Trophoblast cell (in vitro differentiated cells and primary cell): ENCODE measurements around the gene CAVIN3.

ENCODE experiments used
- DNase-seq, 2 donors: peaks; one replicate each; pipeline ENCODE4 v3.0.0-alpha.2; 2016
- H2AFZ ChIP-seq: 2 replicates; pipeline ENCODE4 v1.6.1; 2013; ENCODE audit warnings: low read length, moderate library complexity, mild to moderate bottlenecking; ENCODE audit not compliant: insufficient read depth, poor library complexity
- H2AK5ac ChIP-seq: 2 replicates; pipeline ENCODE4 v1.6.1; 2013; ENCODE audit warnings: mild to moderate bottlenecking, low read length
- H2BK120ac ChIP-seq: 2 replicates; pipeline ENCODE4 v1.6.1; 2013; ENCODE audit warnings: low read length, mild to moderate bottlenecking, moderate library complexity; ENCODE audit not compliant: insufficient read depth, poor library complexity
- H2BK12ac ChIP-seq: 2 replicates; pipeline ENCODE4 v1.6.1; 2013; ENCODE audit warnings: mild to moderate bottlenecking, low read length, moderate library complexity
- H2BK5ac ChIP-seq: 2 replicates; pipeline ENCODE4 v1.6.1; 2013; ENCODE audit warnings: low read length, low read depth, moderate library complexity, mild to moderate bottlenecking; ENCODE audit not compliant: poor library complexity
- H3K14ac ChIP-seq: 2 replicates; pipeline ENCODE4 v1.6.1; 2013; ENCODE audit warnings: mild to moderate bottlenecking, low read length
- H3K18ac ChIP-seq: 2 replicates; pipeline ENCODE4 v1.6.1; 2013; ENCODE audit warnings: mild to moderate bottlenecking, low read length
- H3K23ac ChIP-seq: 2 replicates; pipeline ENCODE4 v1.6.1; 2013; ENCODE audit warnings: low read length
- H3K27ac ChIP-seq: 2 replicates; pipeline ENCODE4 v1.5.1; 2013; ENCODE audit warnings: low read depth, mild to moderate bottlenecking, inconsistent platforms, low read length, moderate library complexity
- H3K27me3 ChIP-seq: 2 replicates; pipeline ENCODE4 v1.6.1; 2013; ENCODE audit warnings: inconsistent platforms, mild to moderate bottlenecking, low read length, moderate library complexity; ENCODE audit not compliant: insufficient read depth
- H3K36me3 ChIP-seq, 2 experiments: 1 replicate in 1 of 2; 2 replicates in 1 of 2; pipeline ENCODE4 v1.6.1; 2013; ENCODE audit warnings: low read length in 2 of 2, mild to moderate bottlenecking in 2 of 2, moderate library complexity in 1 of 2; ENCODE audit not compliant: insufficient read depth in 2 of 2, control insufficient read depth in 1 of 2
- H3K4ac ChIP-seq: 2 replicates; pipeline ENCODE4 v1.6.1; 2013; ENCODE audit warnings: low read depth, mild to moderate bottlenecking, low read length, moderate library complexity
- H3K4me1 ChIP-seq, 2 experiments: 1 replicate in 1 of 2; 2 replicates in 1 of 2; pipeline ENCODE4 v1.6.1; 2013; ENCODE audit warnings: low read length in 2 of 2, mild to moderate bottlenecking in 2 of 2, moderate library complexity in 1 of 2; ENCODE audit not compliant: insufficient read depth in 2 of 2, control insufficient read depth in 1 of 2
- H3K4me2 ChIP-seq: 2 replicates; pipeline ENCODE4 v1.6.1; 2013; ENCODE audit warnings: inconsistent platforms, mild to moderate bottlenecking, low read length, moderate library complexity
- H3K4me3 ChIP-seq: 2 replicates; pipeline ENCODE4 v1.5.1; 2013; ENCODE audit warnings: mild to moderate bottlenecking, low read depth, low read length, inconsistent platforms
- H3K79me1 ChIP-seq: one replicate; pipeline ENCODE4 v1.6.1; 2013; ENCODE audit warnings: low read length
- H3K79me2 ChIP-seq: 2 replicates; pipeline ENCODE4 v1.6.1; 2013; ENCODE audit warnings: low read length, mild to moderate bottlenecking; ENCODE audit not compliant: control insufficient read depth, insufficient read depth, poor library complexity
- H3K9ac ChIP-seq: 2 replicates; pipeline ENCODE4 v1.6.1; 2013; ENCODE audit warnings: mild to moderate bottlenecking, low read length
- H3K9me3 ChIP-seq: 2 replicates; pipeline ENCODE4 v1.6.1; 2013; ENCODE audit warnings: low read depth, mild to moderate bottlenecking, control low read depth, inconsistent platforms, low read length; ENCODE audit not compliant: insufficient read depth
- H4K12ac ChIP-seq: 2 replicates; pipeline ENCODE4 v1.6.1; 2013; ENCODE audit warnings: low read depth, mild to moderate bottlenecking, low read length, moderate library complexity
- H4K8ac ChIP-seq: 2 replicates; pipeline ENCODE4 v1.6.1; 2013; ENCODE audit warnings: low read depth, mild to moderate bottlenecking, low read length, moderate library complexity
- H4K91ac ChIP-seq: one replicate; pipeline ENCODE4 v1.6.1; 2013; ENCODE audit warnings: low read depth, mild to moderate bottlenecking, low read length, moderate library complexity
- WGBS: extraction: QIAGEN DNeasy Blood & Tissue Kit; methylation state at CpG from one replicate; pipeline ENCODE4 v1.1.7; 2013; ENCODE audit warnings: missing lambda C conversion rate; ENCODE audit not compliant: insufficient read length, insufficient coverage; ENCODE audit errors: extremely low coverage; 5-methylcytosine and 5-hydroxymethylcytosine counted together

CAVIN3 gene

DNA sequence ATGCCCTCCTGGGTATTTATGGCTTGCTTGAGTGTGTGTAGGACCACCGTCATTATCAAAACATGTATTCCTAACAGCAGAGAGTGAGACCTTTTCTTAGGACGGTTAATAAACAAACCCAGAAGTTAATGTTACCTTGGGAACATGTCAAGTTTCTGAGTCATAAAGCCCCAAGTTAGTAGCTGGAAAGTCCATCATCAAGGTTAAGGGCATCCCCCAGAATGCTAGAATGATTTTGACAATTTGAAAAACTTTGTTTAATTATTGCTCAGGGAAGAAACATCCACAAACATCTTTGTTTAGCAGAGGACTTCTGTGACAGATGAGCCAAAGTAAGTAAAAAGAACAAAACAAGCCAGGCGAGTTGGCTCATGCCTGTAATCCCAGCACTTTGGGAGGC lies 20.0 kb downstream of the CAVIN3 start:
- DNase-seq, result no peak
- Histone ChIP-seq H3K4me1 (no peaks in the 10 kb centered on the region), H4K91ac (no peak overlapping the region)

GRCh38 chr11:6298605-6299004 lies 21.7 kb downstream of the CAVIN3 start:
- Histone ChIP-seq H3K9ac (no peak overlapping the region), H3K4ac (no peak overlapping the region), H3K18ac (no peak overlapping the region), H3K4me2 (no peak overlapping the region), H3K4me1 (no peaks in the 10 kb centered on the region), H2BK5ac (no peak overlapping the region), H4K12ac (no peak overlapping the region), H2BK12ac (no peak overlapping the region), H3K4me3 (no peak overlapping the region), H4K8ac (no peak overlapping the region), H2AFZ (no peak overlapping the region), H3K27ac (no peak overlapping the region), H3K27me3 (no peaks in the 10 kb centered on the region), H4K91ac (no peak overlapping the region), H3K14ac (no peak overlapping the region), H3K79me1 (no peaks in the 10 kb centered on the region), H3K9me3 (no peaks in the 10 kb centered on the region), H2BK120ac (no peak overlapping the region), H2AK5ac (no peak overlapping the region), H3K36me3 (no peaks in the 10 kb centered on the region), H3K79me2 (no peaks in the 10 kb centered on the region), H3K23ac (no peak overlapping the region)
- DNase-seq, result peak in 1 of 2 donors; percentile 53
- no CpG with 5 or more reads among the region's 4 CpGs for WGBS

More for the DNA sequence above, 20.0 kb downstream of the CAVIN3 start:
- H2BK5ac ChIP-seq, result no peak overlapping the region
- H4K8ac ChIP-seq, result no peak overlapping the region
- no peak overlapping the region for H4K12ac ChIP-seq
- no peak overlapping the region for H3K18ac ChIP-seq
- no peak overlapping the region for H3K23ac ChIP-seq
- no peaks in the 10 kb centered on the region for H3K9me3 ChIP-seq
- no peaks in the 10 kb centered on the region for H3K79me1 ChIP-seq
- H3K27me3 ChIP-seq, result no peaks in the 10 kb centered on the region
- no peaks in the 10 kb centered on the region for H3K36me3 ChIP-seq
- WGBS, result no CpG with 5 or more reads among the region's 3 CpGs
- no peak overlapping the region for H2AFZ ChIP-seq
- no peak overlapping the region for H3K4me2 ChIP-seq
- H2BK12ac ChIP-seq, result no peak overlapping the region
- no peak overlapping the region for H3K4ac ChIP-seq
- no peak overlapping the region for H3K9ac ChIP-seq
- no peak overlapping the region for H3K14ac ChIP-seq
- H3K79me2 ChIP-seq, result no peaks in the 10 kb centered on the region
- no peak overlapping the region for H3K27ac ChIP-seq
- no peak overlapping the region for H2BK120ac ChIP-seq
- no peak overlapping the region for H3K4me3 ChIP-seq
- no peak overlapping the region for H2AK5ac ChIP-seq

DNA sequence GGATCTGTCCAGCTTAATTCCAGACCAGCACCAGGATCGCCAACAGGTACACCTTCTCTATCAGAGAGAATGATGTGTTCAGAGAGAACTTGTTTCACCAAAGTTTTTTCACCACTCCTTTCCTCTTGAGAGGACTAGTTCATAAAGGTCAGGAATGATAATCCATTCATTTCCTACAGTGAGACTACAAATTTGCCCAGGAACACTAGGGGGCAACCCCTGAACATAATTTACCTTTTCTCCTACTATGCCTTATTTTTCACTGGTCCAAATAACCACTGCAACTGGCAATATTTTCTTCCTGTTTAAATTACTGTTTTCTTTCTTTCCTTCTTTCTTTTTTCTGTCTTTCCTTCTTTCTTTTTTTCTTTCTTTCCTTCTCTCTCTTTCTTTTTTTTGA lies 22.5 kb downstream of the CAVIN3 start:
- H3K14ac ChIP-seq, result no peak overlapping the region
- H3K4me2 ChIP-seq, result no peak overlapping the region
- H2BK12ac ChIP-seq, result no peak overlapping the region
- H4K12ac ChIP-seq, result no peak overlapping the region
- no peaks in the 10 kb centered on the region for H3K27me3 ChIP-seq
- H3K27ac ChIP-seq, result no peak overlapping the region
- H3K4me1 ChIP-seq, result no peaks in the 10 kb centered on the region
- no peak overlapping the region for H2BK120ac ChIP-seq
- H3K4me3 ChIP-seq, result no peak overlapping the region
- no peak overlapping the region for H3K18ac ChIP-seq
- H3K79me1 ChIP-seq, result peaks cover 1% of the 10 kb centered on the region
- no peak overlapping the region for H3K9ac ChIP-seq
- no peak overlapping the region for H2AK5ac ChIP-seq
- H4K91ac ChIP-seq, result no peak overlapping the region
- H3K9me3 ChIP-seq, result no peaks in the 10 kb centered on the region
- H3K23ac ChIP-seq, result no peak overlapping the region
- no peak overlapping the region for H4K8ac ChIP-seq
- DNase-seq, result peak in 1 of 2 donors; percentile 8
- H3K79me2 ChIP-seq, result no peaks in the 10 kb centered on the region
- no peak overlapping the region for H2AFZ ChIP-seq
- no peak overlapping the region for H3K4ac ChIP-seq
- no CpG with 5 or more reads among the region's 1 CpG for WGBS
- H2BK5ac ChIP-seq, result no peak overlapping the region
- no peaks in the 10 kb centered on the region for H3K36me3 ChIP-seq

DNA sequence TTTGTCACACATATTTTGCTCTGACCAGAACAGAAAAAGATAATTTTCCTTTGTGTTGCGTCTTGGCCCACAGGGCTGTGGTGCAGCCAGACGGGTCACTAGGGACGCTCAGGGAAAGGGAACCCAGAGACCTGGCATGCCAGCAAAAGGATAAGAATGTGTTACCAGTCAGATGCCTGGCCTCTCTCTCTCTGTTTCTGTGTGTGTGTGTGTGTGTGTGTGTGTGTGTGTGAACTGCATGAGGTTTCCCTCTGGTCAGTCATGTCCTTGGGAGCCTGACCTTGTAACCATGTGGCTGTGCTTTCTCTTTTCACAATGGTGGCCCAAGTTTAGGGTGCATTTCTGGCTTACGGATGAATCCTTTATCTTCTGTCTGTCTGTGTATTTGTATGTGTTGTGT lies 35.3 kb downstream of the CAVIN3 start:
- H3K36me3 ChIP-seq, result no peaks in the 10 kb centered on the region
- no peaks in the 10 kb centered on the region for H3K9me3 ChIP-seq
- H3K4me2 ChIP-seq, result no peak overlapping the region
- no peak overlapping the region for H3K4me3 ChIP-seq
- no peak overlapping the region for H2AFZ ChIP-seq
- no peak overlapping the region for H3K27ac ChIP-seq
- no peak overlapping the region for H3K4ac ChIP-seq
- WGBS, result no CpG with 5 or more reads among the region's 4 CpGs
- peak; percentile 7 to 13 for DNase-seq
- H2AK5ac ChIP-seq, result no peak overlapping the region
- H4K8ac ChIP-seq, result peak overlapping the region; percentile 5
- peak overlapping the region; percentile 1 for H3K14ac ChIP-seq
- H2BK120ac ChIP-seq, result peak overlapping the region; percentile 86
- peak overlapping the region; percentile 6 for H2BK12ac ChIP-seq
- H3K79me2 ChIP-seq, result peaks cover 1% of the 10 kb centered on the region
- no peak overlapping the region for H3K23ac ChIP-seq
- peak overlapping the region; percentile 56 for H4K91ac ChIP-seq
- peak overlapping the region; percentile 52 for H2BK5ac ChIP-seq
- peaks cover 16 to 17% of the 10 kb centered on the region in 2 experiments for H3K4me1 ChIP-seq
- H3K79me1 ChIP-seq, result peaks cover 19% of the 10 kb centered on the region
- no peak overlapping the region for H3K9ac ChIP-seq
- H3K18ac ChIP-seq, result peak overlapping the region; percentile 22
- no peak overlapping the region for H4K12ac ChIP-seq
- H3K27me3 ChIP-seq, result no peaks in the 10 kb centered on the region
